ENCODE measurements around the gene FREM1. TPM values are rescaled to one million over a fixed set of nuclear protein-coding genes. Genes with fewer than 3 reads are reported as not detected.

FREM1 gene
- total and polyA plus RNA-seq, 2 of the 4 experiments (the other 2 are of a cell fraction) = under 0.01 TPM; not detected in 1

GRCh38 chr9:14719231-14719923 lies 190.9 kb downstream of the FREM1 start:
- POLR2A ChIA-PET (ENCODE audit: unreplicated experiment) = no interaction called here
- in situ Hi-C loops (cut with MboI; ENCODE audit: low sequenced_read_pairs) = no loop called here

More at GRCh38 chr9:14719231-14719923, 190.9 kb downstream of the FREM1 start:
- no peak overlapping the region for H3K4me3 ChIP-seq (ENCODE audit: insufficient read depth, low read depth, low read length)
- ATAC-seq (ENCODE audit: low read depth) = no peak
- no peak overlapping the region for H4K8ac ChIP-seq (ENCODE audit: low read depth in 2 of 2, low read length in 2 of 2)
- WGBS, 2 experiments (ENCODE audit: extremely low coverage in 2 of 2, insufficient read length in 1 of 2) = no CpG with 5 or more reads among the region's 8 CpGs
- H3K27ac ChIP-seq (ENCODE audit: insufficient read depth, low read length) = no peak overlapping the region
- no peak overlapping the region for H2BK15ac ChIP-seq (ENCODE audit: low read depth, low read length)
- H4K20me1 ChIP-seq (ENCODE audit: insufficient read depth, low read length) = no peaks in the 10 kb centered on the region
- H4K5ac ChIP-seq (ENCODE audit: low read depth, low read length) = no peak overlapping the region
- H3K9ac ChIP-seq (ENCODE audit: low read depth, low read length) = no peak overlapping the region
- no peak overlapping the region for H2BK20ac ChIP-seq (ENCODE audit: low read depth, low read length)
- no peak overlapping the region for H2AK5ac ChIP-seq (ENCODE audit: low read depth, low read length)
- H3K14ac ChIP-seq (replicated peaks; ENCODE audit: low read depth, low read length) = no peak overlapping the region
- H3K56ac ChIP-seq (ENCODE audit: extremely low read depth, insufficient read depth, low read length) = no peak overlapping the region
- intact Hi-C loops (cut with micrococcal nuclease) = no loop called here
- no peak overlapping the region for H2BK120ac ChIP-seq (ENCODE audit: low read depth, low read length)
- H3K9me1 ChIP-seq (ENCODE audit: insufficient read depth, low read length) = no peaks in the 10 kb centered on the region
- dilution Hi-C loops (cut with HindIII; ENCODE audit: low sequenced_read_pairs, unreplicated experiment) = no loop called here
- CTCF ChIA-PET = no interaction called here
- no peak overlapping the region for H3K18ac ChIP-seq (ENCODE audit: low read depth, low read length)
- no peaks in the 10 kb centered on the region for H3K4me1 ChIP-seq (ENCODE audit: control insufficient read depth, insufficient read depth, low read length)
- no peak overlapping the region for H2AFZ ChIP-seq (replicated peaks; ENCODE audit: low read length, poor library complexity)
- no peak overlapping the region for H2AK9ac ChIP-seq (replicated peaks; ENCODE audit: low read depth, low read length, poor library complexity)
- no peak overlapping the region for H4K91ac ChIP-seq (ENCODE audit: insufficient read depth, low read depth, low read length)
- no peaks in the 10 kb centered on the region for H3K79me1 ChIP-seq (ENCODE audit: low read depth in 1 of 2, low read length in 2 of 2)
- peaks cover 2% of the 10 kb centered on the region; the same call in 1 of the 2 replicates for H3K27me3 ChIP-seq (ENCODE audit: control insufficient read depth, insufficient read depth, low read length)
- H3K36me3 ChIP-seq (ENCODE audit: control insufficient read depth, insufficient read depth, low read length) = no peaks in the 10 kb centered on the region
- TF ChIP-seq MXI1 (IDR thresholded peaks at IDR 0.05; ENCODE audit: borderline replicate concordance, low read depth, low read length) = no peak
- no peak for TF ChIP-seq POLR2A (IDR thresholded peaks at IDR 0.05; ENCODE audit: low read depth, low read length)
- TF ChIP-seq MAZ (IDR thresholded peaks at IDR 0.05; ENCODE audit: borderline replicate concordance, low read depth, low read length) = no peak
- TF ChIP-seq BHLHE40 (IDR thresholded peaks at IDR 0.05; ENCODE audit: low read depth, low read length) = no peak
- no peak for TF ChIP-seq CTCF (conservative IDR thresholded peaks at IDR 0.05; ENCODE audit: low read depth, low read length)
- no peak for TF ChIP-seq RAD21 (IDR thresholded peaks at IDR 0.05; ENCODE audit: low read length)
- no peaks in the 10 kb centered on the region for H3K9me3 ChIP-seq (ENCODE audit: control insufficient read depth, insufficient read depth, low read length)
- no peak overlapping the region for H3K4ac ChIP-seq (ENCODE audit: low read depth, low read length)
- no TSS peak for BruUV-seq (replicated peaks)
- H2BK5ac ChIP-seq (ENCODE audit: low read depth, low read length, poor library complexity, severe bottlenecking) = no peak overlapping the region
- no peak overlapping the region for H3K23ac ChIP-seq (ENCODE audit: low read depth, low read length)
- no peak overlapping the region for H3K4me2 ChIP-seq (ENCODE audit: low read depth, low read length)
- no peak for DNase-seq

All from IMR-90 (cell line).